ENCODE results near the gene VAV2. TPM values are rescaled to one million over a fixed set of nuclear protein-coding genes. Genes with fewer than 3 reads are reported as not detected.
"Not testable (repeated sequence)": the region's sequence is repeated elsewhere in the genome, so short reads cannot be mapped to it uniquely, and the experiment has no call there.

Gene VAV2
- total RNA-seq, 1 experiment from 2014 or later: 12.5 TPM

GRCh38 chr9:133998915-133999595 is 6.9 kb upstream of the VAV2 start:
- no peak for DNase-seq (ENCODE audit: low read depth)

DNA sequence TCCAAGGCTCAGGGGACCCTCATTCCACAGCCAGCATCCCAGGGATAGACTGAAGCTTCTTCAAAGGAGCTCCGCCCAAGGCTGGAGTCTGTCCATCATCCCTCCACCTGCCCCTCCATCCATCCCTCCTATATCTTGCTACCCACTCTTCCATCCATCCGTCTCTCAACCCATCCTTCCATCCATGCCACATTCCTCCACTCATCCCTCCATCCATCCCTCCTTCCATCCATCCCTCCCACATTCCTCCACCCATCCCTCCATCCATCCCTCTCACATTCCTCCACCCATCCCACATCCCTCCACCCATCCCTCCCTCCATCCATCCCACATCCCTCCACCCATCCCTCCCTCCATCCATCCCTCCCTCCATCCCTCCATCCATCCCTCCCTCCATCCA is 5.5 kb upstream of the VAV2 start:
- DNase-seq (ENCODE audit: low read depth): no peak

DNA sequence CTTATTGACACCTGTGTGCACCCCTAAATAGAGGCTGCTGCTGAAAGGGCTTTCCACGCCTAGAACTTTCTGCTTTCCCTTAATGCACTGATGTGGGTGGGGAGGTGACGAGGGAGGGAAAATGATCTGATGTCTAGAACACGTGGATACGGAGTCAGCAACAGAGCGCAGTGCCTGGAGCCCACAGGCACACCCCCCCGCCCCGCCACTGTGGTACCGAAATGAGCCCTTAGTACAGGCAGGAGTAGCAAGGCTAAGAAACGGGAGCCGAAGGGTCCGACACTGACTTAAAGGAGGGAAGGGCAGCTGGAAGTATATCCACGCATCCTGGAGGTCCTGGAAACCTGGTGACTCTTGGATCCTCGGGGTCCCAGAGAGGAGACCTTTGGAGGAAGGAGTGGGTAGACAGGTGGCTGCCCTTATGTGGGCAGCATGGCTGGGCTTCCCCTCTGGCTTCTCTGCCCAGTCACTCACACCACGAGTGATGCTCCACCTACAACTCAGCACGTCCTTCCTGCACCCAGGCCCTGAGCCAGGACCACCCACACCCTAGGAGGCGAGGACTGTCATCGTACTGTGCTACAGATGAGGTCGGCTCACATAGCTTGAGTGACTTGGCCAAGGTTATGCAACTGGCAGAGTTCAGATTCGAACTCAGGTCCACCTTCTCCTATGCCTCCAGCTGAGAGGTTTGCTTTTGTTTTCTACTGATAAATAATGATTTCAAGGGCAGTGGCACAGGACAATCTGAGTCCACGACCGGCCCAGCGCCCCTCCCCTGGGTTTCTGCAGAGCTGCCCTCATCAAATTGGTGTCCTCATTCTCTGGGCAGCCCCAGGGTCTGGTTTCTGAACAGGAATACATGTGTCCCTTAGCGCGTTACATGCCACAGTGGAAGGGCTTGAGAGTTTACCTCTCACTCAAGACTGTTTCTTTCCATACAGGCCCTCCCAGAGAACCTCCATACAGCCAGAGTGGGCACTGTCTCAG is 4.7 kb upstream of the VAV2 start:
- DNase-seq (ENCODE audit: low read depth): no peak

DNA sequence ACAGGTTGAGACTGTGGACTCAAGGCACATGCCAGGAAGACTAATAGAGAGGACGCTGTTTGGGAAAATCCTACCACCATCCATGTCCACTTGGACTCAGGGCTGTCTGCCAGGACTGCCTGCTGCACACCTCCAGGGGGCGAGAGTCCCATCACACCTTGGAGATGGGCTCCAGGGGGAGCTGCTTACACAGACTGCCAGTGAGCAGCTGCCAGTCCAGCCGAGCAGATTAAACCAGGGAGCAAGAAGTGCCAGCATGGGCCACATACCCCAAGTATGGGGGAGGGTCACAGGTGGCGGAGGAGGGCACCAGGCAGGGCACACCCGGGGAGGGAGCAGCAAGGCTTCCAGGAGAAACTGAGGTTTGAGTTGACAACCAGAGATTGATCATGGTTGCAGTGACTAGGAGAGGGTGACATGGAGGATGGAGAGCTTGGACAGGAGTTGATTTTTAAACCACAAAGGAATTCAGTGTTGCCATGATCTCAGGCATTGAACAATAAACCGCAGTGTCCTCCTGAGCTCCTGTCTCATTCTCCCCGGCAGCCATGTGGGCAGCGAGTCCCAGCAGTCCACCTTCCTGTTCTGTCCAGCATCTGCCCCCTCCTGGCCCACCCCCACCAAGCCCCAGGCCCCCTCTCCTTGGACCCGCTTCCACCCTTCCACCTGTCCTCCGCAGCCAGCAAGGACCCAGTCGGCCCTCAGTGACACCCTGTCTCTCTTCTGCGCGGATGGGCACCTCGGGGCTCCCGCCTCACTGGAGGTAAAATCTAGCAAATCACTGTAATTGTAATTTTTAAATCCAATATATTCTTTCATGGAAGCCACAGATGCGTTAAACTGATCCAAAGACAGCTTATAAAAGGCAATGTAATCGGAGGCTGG is 3.1 kb upstream of the VAV2 start:
- DNase-seq (ENCODE audit: low read depth): peak; percentile 56

- DNase-seq (ENCODE audit: low read depth): peak; percentile 60
Measured at GRCh38 chr9:133994353-133995011, 2.4 kb upstream of the VAV2 start.

DNA sequence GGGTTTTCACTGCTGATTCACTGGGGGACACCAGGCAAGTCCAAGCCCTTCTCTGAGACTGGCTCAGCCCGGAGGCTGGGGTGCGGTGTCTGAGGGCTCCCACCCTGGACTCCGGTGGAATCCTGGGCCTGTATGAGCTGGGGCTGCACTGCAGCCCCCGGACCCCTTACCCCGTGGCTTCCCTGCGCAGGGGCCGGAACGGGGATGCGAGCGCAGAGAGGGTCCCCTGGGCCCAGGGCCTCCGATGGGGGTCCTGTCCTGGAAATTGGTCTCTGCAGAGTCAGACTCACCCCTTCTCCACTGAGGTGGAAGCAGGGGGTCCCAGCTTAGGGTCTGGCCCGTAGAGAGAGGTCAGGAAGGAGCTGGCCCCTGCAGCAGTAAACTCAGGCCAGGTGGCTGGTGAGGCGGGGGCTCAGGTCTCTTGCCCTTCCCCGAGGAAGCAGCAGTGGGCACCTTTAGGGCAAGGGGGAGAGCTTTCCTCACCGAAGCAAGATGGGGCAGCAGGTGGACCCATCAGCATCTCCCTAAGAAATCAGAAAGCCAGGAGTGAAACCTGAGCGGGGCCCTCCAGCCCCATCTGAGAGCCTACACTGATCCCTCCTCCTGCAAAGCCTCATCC is 1.6 kb upstream of the VAV2 start:
- DNase-seq (ENCODE audit: low read depth): no peak

DNA sequence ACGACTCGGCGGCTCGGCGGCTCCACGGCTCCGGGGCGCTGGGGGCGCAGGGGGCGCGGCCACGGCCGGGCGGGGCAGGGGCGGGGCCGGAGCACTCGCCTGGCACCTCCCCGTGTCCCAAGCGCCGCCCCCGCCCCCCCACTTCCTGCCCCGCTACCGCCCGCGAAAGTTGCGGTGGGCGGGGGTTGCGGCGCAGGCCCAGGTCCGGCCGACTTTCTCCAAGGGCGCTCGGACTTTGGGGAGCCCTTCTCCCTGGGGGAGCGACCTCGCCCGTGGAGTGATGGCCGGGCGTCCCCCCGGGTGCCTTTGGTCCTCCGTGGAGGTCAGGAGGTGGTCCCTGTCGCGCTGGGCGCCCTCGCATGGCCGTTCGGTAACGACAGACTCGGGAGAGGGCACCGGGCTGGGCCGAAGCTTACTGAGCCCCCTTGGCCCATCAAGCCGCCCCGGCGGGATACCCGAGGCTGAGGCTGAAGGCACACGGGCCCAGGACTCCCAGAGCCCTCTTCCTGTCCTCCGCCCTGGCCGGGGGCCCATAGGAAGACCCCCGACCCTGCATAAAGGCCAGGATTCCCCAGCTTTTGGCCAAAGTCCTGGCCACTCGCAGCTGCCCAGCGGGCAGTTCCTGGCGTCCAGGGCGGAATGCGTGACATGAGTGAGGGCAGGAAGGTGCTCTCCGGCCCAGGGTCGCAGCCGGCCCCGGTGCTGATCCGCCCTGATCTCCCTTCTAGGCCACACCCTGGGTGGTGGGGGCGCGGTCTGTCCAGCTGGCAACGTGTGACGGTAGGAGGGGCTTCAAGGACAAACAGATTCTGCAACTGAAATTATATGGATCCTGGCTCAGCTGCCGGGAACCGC is 883 bp upstream of the VAV2 start:
- peak; percentile 88 for DNase-seq (ENCODE audit: low read depth)

- DNase-seq (ENCODE audit: low read depth): no peak
Measured at GRCh38 chr9:133991214-133991921, 756 bp downstream of the VAV2 start.

DNA sequence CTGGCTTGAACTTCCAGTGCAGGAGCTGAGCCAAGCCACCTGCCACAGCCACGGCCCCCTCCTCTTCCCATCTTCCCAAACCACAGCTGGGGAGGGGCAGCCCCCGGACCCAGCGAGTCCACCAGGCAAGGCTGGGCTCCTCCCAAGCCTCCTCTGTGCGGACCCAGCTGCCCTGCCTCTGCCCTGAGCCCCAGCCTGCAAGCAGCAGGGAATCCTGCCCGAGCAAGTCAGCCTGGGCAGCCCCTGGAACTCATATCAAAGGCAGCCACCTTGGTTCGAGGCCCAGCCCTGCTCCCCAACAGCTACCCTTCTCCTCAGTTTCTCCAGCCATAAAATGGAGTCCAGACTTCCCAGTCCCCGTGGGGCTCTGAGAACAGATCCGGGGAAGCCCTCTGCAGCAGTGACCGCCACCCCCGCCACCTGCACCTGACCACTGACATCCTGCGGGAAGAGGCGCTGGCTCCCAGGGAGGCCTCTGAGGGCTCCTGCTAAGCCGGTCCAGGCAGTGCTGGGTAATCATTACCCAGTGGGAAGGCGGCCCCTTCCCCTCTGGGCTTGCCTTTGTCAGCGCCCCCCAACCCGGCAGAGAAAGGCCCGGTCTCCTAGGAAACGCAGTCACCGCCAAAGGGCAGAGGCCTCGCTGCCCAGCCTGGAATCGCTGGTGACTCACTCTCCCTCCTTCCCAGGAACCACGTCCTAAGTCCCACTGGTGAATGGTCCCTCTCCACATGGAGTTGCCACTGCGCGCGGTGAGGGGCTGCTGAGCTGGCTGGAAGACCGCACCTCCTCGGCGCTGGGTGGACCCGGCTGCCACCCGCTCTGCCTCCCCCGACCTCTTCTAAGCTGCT is 1.5 kb downstream of the VAV2 start:
- peak; percentile 78 for DNase-seq (ENCODE audit: low read depth)

DNA sequence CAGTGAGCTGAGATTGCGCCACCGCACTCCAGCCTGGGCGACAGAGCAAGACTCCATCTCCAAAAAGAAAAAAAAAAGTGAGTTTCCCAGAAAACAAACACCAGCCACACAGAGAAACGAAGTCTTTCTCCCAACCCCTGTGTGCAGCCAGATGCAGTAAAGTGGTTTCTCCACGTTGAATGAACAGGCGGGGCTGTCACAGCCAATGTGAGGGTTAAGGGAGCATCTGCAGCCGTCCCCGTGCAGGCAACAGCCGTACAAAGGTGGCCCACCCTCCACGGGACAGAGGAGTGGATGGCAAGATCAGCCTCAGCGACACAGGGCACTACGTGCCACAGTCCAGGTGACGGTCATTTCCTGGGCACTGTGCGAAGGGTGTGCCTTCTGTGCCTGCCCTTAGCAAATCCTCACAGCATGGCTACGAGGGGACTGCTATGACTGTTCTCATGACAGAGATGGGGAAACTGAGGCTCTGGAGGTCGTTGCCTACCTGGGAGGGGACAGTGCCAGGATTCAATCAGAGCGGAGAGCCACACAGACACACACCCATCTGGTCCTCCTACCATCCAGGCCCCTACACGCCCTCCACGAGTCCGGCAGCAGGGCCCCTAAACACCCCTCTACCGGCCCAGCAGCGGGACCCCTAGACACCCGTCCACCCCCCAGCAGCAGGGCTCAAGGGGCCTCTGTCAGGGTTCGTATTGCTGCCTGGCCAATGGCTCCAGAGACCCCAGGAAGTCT is 2.3 kb downstream of the VAV2 start:
- no peak for DNase-seq (ENCODE audit: low read depth)

- DNase-seq (ENCODE audit: low read depth): not testable (repeated sequence)
Measured at GRCh38 chr9:133988771-133989170, 3.4 kb downstream of the VAV2 start.

- DNase-seq (ENCODE audit: low read depth): no peak
Measured at GRCh38 chr9:133987946-133988665, 4.0 kb downstream of the VAV2 start.

GRCh38 chr9:133987446-133987788 is 4.7 kb downstream of the VAV2 start:
- no peak for DNase-seq (ENCODE audit: low read depth)

DNA sequence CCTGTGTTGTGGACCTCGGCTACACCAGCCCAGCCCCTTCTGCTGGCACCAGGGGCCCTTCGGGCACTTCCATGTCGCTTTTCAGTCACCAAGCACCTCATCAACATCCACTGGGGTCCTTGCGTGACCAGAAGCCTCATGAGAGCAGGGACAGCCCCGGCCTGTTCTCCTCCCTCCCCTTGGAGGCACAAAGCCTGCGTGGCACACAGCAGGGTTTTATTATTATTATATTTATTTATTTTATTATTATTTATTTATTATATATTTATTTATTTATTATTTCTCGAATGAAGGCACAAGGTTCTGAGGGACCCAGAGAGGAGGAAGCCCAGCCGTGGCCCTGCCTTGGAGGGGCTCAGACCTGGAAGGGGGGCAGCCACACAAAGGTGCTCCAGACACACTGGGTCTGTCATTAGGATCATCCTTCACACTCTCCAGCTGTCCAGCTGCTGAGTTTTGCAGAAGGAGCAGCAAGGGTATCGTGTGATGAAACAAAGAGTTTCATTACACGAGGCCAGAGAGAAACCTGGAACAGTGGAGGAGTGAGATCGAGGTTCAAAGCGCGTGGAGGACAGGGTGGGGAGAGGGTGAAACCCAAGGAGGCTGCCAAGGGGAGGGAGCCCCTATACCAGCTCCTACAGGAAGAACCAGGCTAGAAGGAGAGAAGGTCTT is 5.2 kb downstream of the VAV2 start:
- DNase-seq (ENCODE audit: low read depth): no peak

DNA sequence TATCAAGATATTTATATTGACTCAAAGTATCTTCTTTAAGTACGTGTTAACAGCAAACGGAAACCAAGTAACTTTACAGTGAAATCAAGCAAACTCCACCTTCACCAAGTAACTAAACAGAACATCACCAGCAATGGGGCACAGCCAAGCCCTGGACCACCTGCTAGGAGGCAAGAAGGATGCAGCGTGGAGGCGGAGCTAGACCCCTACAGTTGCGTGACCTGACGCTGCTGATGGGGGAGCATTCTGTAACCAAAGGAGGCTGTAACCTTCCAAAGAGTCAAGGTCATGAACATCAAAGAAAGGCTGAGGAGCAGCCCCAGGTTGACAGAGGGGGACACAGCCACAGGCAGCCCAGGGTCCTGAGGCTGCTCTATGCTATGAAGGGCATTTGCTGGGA is 6.1 kb downstream of the VAV2 start:
- no peak for DNase-seq (ENCODE audit: low read depth)

Data from HT1080 (cell line).